WTC11 (cell line): ENCODE results near the gene SEZ6. TPM values are rescaled to one million over a fixed set of nuclear protein-coding genes. Genes with fewer than 3 reads are reported as not detected.

Experiments
- ATAC-seq: fragments of 200-7000 bp; cut with Tn5 transposase; 2 replicates; pipeline ENCODE4 v1.10.0; 2021; ENCODE audit warnings: mild to moderate bottlenecking, moderate library complexity
- CTCF ChIA-PET: fragments of 300-600 bp; sonication (Branson Sonifier 250); formaldehyde crosslinking; loops from one replicate; lab custom pipeline; 2021; ENCODE audit warnings: antibody characterized with exemption; lab: Charles Lee
- POLR2A ChIA-PET: fragments of 350-600 bp; sonication (Branson Sonifier 250); formaldehyde crosslinking; loops from one replicate; lab custom pipeline; 2021; ENCODE audit warnings: antibody characterized with exemption; lab: Charles Lee
- DNase-seq: peaks from one replicate; pipeline ENCODE4 v3.0.0; 2021; ENCODE audit warnings: low spot score
- H3K27ac Mint-ChIP-seq: 2 replicates; pipeline ENCODE4 v1.8.0; 2021; ENCODE audit warnings: mixed read lengths
- H3K27me3 Mint-ChIP-seq: 2 replicates; pipeline ENCODE4 v1.8.0; 2021; ENCODE audit warnings: low read depth, mild to moderate bottlenecking, moderate library complexity, mixed read lengths
- H3K36me3 Mint-ChIP-seq: 2 replicates; pipeline ENCODE4 v1.8.0; 2021; ENCODE audit warnings: mixed read lengths
- H3K4me1 Mint-ChIP-seq: 2 replicates; pipeline ENCODE4 v1.8.0; 2022; ENCODE audit warnings: mixed read lengths
- H3K4me3 Mint-ChIP-seq: 2 replicates; pipeline ENCODE4 v1.8.0; 2021; ENCODE audit warnings: mild to moderate bottlenecking, moderate library complexity, mixed read lengths
- H3K9me3 Mint-ChIP-seq: 2 replicates; pipeline ENCODE4 v1.8.0; 2021; ENCODE audit warnings: mixed read lengths
- ARID4B ChIP-seq: sonication (generic); formaldehyde crosslinking; IDR thresholded peaks from 2 replicates; pipeline ENCODE4 v1.8.0; 2023; ENCODE audit warnings: missing genetic modification reagents, mild to moderate bottlenecking, borderline replicate concordance
- ATF2 ChIP-seq: sonication (generic); formaldehyde crosslinking; IDR thresholded peaks from 2 replicates; pipeline ENCODE4 v1.8.1; 2022; ENCODE audit warnings: low read depth, missing genetic modification reagents, borderline replicate concordance
- CBFB ChIP-seq: sonication (generic); formaldehyde crosslinking; IDR thresholded peaks from 2 replicates; pipeline ENCODE4 v1.8.1; 2022; ENCODE audit warnings: mild to moderate bottlenecking, low read depth, missing genetic modification reagents
- E2F1 ChIP-seq: sonication (generic); formaldehyde crosslinking; IDR thresholded peaks from 2 replicates; pipeline ENCODE4 v1.8.0; 2022; ENCODE audit warnings: mild to moderate bottlenecking, missing genetic modification reagents
- E2F4 ChIP-seq: sonication (generic); formaldehyde crosslinking; IDR thresholded peaks from 2 replicates; pipeline ENCODE4 v1.8.1; 2022; ENCODE audit warnings: low read depth, mild to moderate bottlenecking, moderate library complexity, missing genetic modification reagents, borderline replicate concordance
- FOXJ3 ChIP-seq: sonication (generic); formaldehyde crosslinking; IDR thresholded peaks from 2 replicates; pipeline ENCODE4 v1.9.0; 2021; ENCODE audit warnings: missing genetic modification reagents, mild to moderate bottlenecking, borderline replicate concordance
- KAT7 ChIP-seq: sonication (generic); formaldehyde crosslinking; IDR thresholded peaks from 2 replicates; pipeline ENCODE4 v1.8.1; 2023; ENCODE audit warnings: missing genetic modification reagents, mild to moderate bottlenecking, borderline replicate concordance
- MLX ChIP-seq: sonication (generic); formaldehyde crosslinking; IDR thresholded peaks from 2 replicates; pipeline ENCODE4 v1.8.1; 2023; ENCODE audit warnings: mild to moderate bottlenecking, missing genetic modification reagents, moderate library complexity
- NFATC4 ChIP-seq: fragments of 250-450 bp; sonication (Bioruptor Pico); IDR thresholded peaks from 2 replicates; pipeline ENCODE4 v1.9.0; 2021; ENCODE audit warnings: mild to moderate bottlenecking
- NFYB ChIP-seq: sonication (generic); formaldehyde crosslinking; conservative IDR thresholded peaks from 2 replicates; pipeline ENCODE4 v1.8.0; 2022; ENCODE audit warnings: low read depth, missing genetic modification reagents
- PRDM15 ChIP-seq: sonication (generic); formaldehyde crosslinking; IDR thresholded peaks from 2 replicates; pipeline ENCODE4 v1.8.0; 2022; ENCODE audit warnings: missing genetic modification reagents
- ZNF423 ChIP-seq: fragments of 250-450 bp; sonication (Bioruptor Pico); IDR thresholded peaks from 2 replicates; pipeline ENCODE4 v2.1.2; 2022; ENCODE audit warnings: mild to moderate bottlenecking, moderate library complexity
- ZNF512 ChIP-seq: sonication (generic); formaldehyde crosslinking; IDR thresholded peaks from 2 replicates; pipeline ENCODE4 v1.8.1; 2022; ENCODE audit warnings: missing genetic modification reagents, borderline replicate concordance
- ZNF532 ChIP-seq: fragments of 250-450 bp; sonication (Bioruptor Pico); IDR thresholded peaks from 2 replicates; pipeline ENCODE4 v1.9.0; 2021; ENCODE audit warnings: mild to moderate bottlenecking, borderline replicate concordance
- total RNA-seq: library from RNA; stranded (reverse); gene quantifications from 3 replicates; pipeline ENCODE4 v1.2.3, GENCODE V29; 2021

The SEZ6 gene
- total RNA-seq, 1 experiment from 2014 or later = 3.0 TPM

- H3K27ac Mint-ChIP-seq = peak overlapping the region; percentile 94
- peak overlapping the region; percentile 92 for H3K4me3 Mint-ChIP-seq
- ATAC-seq = no peak
- H3K27me3 Mint-ChIP-seq = no peaks in the 10 kb centered on the region
- TF ChIP-seq FOXJ3 = no peak
- TF ChIP-seq NFATC4 (CRISPR knock-in tag) = no peak
- TF ChIP-seq, all 79 proteins: peak for 0
- H3K36me3 Mint-ChIP-seq = peaks cover 30% of the 10 kb centered on the region
- ChIA-PET CTCF (interaction anchor here (5.5 kb wide), 1 partner anchor 169 kb away, joined by 39 read pairs; no protein-coding TSS in a partner anchor), POLR2A (no interaction called here)
- DNase-seq = no peak
- H3K4me1 Mint-ChIP-seq = peaks cover 22% of the 10 kb centered on the region
- no peaks in the 10 kb centered on the region for H3K9me3 Mint-ChIP-seq
Measured at GRCh38 chr17:28947639-28948038, 58.2 kb downstream of the SEZ6 start.

- ATAC-seq = no peak
- Mint-ChIP-seq H3K9me3 (no peaks in the 10 kb centered on the region), H3K4me1 (peaks cover 28% of the 10 kb centered on the region), H3K4me3 (no peak overlapping the region), H3K36me3 (peaks cover 35% of the 10 kb centered on the region), H3K27ac (peak overlapping the region; percentile 91), H3K27me3 (no peaks in the 10 kb centered on the region)
- ChIA-PET CTCF (interaction anchor here (5.5 kb wide), 1 partner anchor 170 kb away, joined by 39 read pairs; no protein-coding TSS in a partner anchor), POLR2A (no interaction called here)
- DNase-seq = no peak
- TF ChIP-seq NFYB (no peak), E2F4 (CRISPR knock-in tag) (no peak), ARID4B (CRISPR knock-in tag) (no peak), MLX (no peak), ATF2 (CRISPR knock-in tag) (no peak), KAT7 (CRISPR knock-in tag) (no peak), ZNF512 (no peak), CBFB (no peak), ZNF532 (CRISPR knock-in tag) (no peak), ZNF423 (CRISPR knock-in tag) (no peak), E2F1 (CRISPR knock-in tag) (no peak), PRDM15 (no peak)
Measured at GRCh38 chr17:28946239-28946638, 59.6 kb downstream of the SEZ6 start.
